Stimulated activated CD4-positive, alpha-beta T cell treated with anti-CD3 and anti-CD28 coated beads, Interleukin-4, amount 100 ng/mL, for 24 hours (primary cell): Measurements from ENCODE around the gene EOLA2.
"Not testable (repeated sequence)": the region's sequence is repeated elsewhere in the genome, so short reads cannot be mapped to it uniquely, and the experiment has no call there.

ENCODE experiments used
- DNase-seq: peaks from one replicate; pipeline ENCODE4 v3.0.0-alpha.2; 2020

The EOLA2 gene

DNA sequence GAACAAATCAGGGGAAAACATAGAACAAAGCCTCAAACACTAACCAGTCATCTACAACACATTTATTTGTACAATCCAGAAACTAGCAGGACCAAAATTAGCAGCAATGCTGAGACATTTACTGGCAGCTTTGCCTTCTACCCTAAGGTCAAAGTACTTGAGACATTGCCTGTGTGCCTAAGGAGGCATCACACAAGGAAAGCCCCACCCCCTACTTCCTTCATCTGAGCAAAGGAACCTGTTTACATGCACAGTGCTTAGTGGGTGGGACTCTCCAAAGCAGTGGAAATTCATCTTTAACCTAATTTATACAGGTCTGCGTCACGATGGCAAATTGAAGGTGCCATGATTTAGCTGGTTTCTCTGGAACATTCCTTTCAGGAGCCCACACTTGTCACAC lies 6.1 kb downstream of the EOLA2 start:
- not testable (repeated sequence) for DNase-seq

DNA sequence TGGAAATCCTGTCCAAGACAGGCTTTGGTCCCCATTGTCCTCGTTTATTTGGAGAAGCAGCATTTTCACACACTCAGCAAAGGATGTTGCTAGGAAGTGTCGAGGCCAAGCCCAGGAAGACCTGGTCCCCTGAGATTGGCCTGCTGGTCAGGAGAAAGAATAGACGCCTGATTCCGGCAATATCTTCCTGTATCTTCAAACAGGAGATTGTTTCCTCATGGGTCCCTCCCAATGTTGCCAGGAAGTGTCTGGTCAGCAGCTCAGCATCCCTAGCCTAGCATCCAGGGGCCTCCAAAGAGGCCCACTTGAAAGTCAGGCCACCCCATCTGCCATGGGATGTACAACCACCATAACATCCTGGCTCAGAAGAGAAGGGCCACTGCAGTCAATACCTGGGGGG lies 6.9 kb downstream of the EOLA2 start:
- not testable (repeated sequence) for DNase-seq

DNA sequence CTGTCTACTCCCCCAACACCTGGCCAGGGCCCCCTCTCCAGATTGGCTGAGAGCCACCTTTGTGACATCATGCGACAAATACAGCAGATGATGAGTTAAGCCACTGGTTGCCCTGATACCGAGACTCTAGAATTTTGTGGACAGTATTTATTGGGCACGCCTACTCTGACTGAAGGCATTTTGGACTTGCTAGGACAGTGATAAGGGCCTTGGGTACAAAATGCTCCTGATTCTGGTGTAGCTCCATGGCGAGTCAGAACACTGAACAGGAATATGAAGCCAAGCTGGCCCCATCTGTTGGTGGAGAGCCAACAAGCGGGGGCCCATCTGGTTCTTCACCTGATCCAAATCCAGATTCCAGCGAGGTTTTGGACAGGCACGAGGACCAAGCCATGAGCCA lies 8.9 kb downstream of the EOLA2 start, which contains the start of gene HSFX4:
Gene HSFX4, plus strand, starts transcription at position 174 of the 400 bp plus-strand sequence. Its CDS starts 72 bp downstream, at position 246.
- DNase-seq = not testable (repeated sequence)

- DNase-seq = not testable (repeated sequence)
Observed at GRCh38 chrX:149928635-149929034, 9.7 kb downstream of the EOLA2 start.

DNA sequence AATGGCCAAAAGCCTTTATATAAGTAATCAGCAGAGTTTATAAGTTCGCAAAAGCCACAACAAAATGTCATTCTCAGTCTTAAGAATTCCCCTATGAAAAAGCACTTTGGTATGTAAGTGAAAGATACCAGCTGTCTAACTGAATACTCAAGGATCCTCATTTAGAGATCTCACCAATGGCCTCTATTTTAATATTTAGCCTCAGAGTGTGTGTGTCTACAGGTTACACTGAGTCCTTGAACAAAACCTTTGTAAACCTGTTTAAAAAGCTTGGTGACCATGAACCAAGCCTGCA lies 10.4 kb downstream of the EOLA2 start:
- DNase-seq = not testable (repeated sequence)

DNA sequence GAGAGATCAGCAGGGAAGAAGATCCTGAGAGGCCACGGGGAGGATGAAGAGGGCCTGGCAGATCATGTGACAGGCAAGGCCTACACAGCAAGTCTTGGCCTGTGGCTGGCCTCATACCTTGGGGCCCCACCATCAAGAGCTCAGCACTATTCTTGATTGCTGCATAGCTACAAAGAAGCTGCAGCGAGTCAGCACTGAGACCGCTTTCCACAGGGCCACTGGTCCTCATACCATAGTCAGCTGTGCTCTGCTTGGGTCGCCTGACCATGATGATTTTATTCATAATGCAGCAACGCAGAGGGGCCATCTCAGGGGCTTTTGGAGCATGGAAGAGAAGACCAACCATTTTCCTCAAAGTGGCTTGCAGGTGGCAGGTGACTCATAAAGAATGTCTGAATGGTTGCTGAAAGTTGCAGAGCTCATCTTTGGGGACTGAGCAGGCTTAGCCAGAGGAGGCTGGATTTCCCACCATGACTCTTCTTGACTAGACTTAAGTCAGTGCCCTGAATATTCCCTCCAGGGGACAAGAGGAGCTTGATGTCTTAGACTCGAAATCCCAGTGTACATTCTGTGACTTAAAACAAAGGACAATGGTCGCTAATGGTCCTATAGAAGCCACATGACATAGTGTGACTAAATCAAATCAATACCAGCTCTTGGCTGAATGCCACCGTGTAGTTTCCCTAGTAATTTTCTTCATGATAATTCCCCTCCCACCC lies 10.9 kb downstream of the EOLA2 start:
- DNase-seq = not testable (repeated sequence)

DNA sequence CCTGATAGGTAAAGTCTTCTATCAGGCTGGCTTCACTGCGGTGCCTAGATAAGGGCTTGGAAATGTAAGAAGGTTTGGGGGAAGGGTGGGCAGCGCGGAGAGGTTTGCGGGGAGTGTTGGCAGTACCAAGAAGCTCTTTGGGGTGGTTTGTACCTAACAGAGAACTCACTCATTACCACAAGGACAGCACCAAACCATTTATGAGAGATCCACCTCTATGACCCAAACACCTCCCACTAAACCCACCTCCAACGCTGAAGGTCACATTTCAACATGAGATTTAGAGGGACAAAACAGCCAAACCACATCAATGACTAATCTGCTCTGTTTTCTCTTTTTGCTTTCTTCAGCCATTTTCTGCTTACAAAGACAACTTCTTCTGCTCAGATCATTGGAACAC lies 13.9 kb downstream of the EOLA2 start:
- DNase-seq = not testable (repeated sequence)

DNA sequence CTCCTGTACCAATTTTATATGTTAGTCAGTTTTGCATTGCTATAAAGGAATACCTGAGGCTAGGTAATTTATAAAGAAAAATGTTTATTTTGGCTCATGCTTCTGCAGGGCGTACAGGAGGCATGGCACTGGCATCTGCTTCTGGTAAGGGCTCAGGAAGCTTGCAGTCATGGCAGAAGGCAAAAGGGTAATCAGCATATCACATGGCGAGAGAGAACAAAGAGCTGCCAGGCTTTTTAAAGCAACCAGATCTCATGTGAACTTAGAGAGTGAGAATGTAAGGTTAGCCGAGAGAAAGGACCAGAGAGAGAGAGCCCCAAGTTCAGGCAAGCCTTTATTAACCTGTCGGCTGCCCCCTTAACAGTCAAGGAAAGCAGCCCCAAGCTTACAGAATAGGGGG lies 14.5 kb downstream of the EOLA2 start:
- not testable (repeated sequence) for DNase-seq

DNA sequence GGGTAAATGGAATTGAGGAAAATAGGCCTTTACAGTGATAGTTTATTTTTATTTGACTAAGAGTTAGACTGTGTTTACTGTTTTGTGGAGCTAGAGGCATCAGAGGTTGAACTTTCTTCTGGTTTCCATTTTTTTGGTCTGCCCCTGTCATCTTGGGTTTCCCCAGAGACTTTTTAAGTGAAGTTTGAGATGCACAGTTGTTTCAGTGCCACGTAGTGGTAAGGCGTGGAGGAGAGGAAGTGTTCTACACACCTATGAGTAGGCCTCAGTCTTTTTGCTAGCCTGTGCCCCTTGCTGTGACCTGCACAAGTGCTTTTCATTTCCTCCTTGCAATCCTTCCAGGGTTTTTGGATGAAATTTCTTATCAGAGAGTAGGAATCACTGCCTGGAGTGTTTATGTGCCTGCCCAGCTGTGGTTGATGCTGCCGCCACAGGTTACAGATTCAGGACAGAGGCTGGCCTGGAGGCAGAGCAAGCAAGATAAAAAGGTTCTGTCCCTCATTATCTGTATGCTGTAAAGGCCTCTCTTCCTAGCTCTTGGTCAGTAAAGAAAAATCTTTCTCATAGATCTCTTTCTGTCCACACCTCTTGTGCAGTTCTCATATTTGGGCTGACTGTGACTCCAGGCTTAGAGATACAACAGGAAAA lies 21.4 kb downstream of the EOLA2 start:
- DNase-seq = no peak

GRCh38 chrX:149910178-149910695 lies 28.1 kb downstream of the EOLA2 start:
- DNase-seq = no peak

- no peak for DNase-seq
Observed at GRCh38 chrX:149909324-149910177, 28.7 kb downstream of the EOLA2 start.

DNA sequence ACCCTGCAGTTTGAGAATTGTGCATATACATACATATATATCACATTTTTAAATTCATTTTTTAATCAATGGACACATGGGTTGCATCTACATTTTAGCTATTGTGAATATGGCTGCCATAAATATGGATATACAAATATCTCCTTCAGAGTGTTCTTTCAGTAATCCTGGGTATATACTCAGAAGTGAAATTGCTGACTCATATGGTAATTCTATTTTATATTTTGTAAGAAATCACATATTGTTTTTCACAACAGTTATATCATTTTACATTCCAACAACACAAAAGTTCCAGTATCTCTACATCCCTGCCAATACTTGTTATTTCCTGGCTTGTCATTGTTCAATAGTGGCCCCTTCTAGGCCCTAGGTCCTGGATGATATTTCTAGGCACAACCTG lies 29.6 kb downstream of the EOLA2 start:
- DNase-seq = no peak

- no peak for DNase-seq
Observed at GRCh38 chrX:149908308-149908707, 30.0 kb downstream of the EOLA2 start.

DNA sequence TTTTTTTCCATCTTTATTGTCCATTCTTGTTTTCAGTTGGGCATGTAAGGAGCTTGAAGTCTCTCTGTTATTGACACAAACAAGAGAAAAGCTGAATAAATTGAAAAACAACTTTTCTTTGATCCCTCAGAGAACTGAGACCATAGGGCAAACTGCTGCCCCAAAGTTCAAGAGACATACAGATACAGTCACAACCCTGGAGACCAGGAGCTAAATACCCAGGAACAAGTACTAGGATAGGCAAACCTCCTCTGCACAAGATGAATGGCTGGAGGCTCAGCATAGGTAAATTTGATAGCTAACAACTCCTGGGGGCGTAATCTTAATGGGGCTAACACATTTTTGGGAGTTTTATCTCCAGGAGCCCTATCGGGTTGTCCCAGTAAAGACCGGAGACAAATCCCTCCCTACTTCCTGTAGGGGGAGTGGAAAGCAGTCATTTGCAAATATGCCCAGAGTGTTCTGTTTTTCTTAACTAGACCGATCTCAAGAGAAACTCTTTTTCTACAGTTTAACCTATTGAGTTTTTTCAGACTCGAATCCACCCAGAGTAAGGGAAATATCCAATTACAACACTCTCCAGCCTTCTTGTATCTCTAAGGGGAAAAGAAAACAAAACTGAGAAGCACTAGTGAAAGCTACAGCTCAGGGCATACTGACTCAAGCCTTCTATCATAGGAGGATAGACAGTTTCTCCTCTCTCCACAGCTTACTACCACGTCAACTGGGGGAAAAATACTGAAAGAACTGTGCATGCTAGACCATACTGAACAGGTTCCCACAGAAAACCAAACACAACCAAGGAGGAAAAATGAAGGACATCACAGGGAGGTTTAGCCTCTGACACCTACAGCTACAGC lies 34.2 kb downstream of the EOLA2 start:
- DNase-seq = no peak

- no peak for DNase-seq
Observed at GRCh38 chrX:149898554-149898953, 39.7 kb downstream of the EOLA2 start.

GRCh38 chrX:149890828-149891227 lies 47.5 kb downstream of the EOLA2 start:
- not testable (repeated sequence) for DNase-seq
